GM12891 (cell line): ENCODE results near the gene IL11.

Experiments
- PAX5 ChIP-seq: IDR thresholded peaks from 2 replicates; pipeline ENCODE4 v1.6.1; 2011; ENCODE audit warnings: low read length, moderate library complexity, mild to moderate bottlenecking; ENCODE audit not compliant: insufficient read depth, severe bottlenecking
- POLR2A ChIP-seq: IDR thresholded peaks from 2 replicates; pipeline ENCODE4 v1.6.1; 2011; ENCODE audit warnings: low read depth, low read length, control low read depth
- POLR2AphosphoS5 ChIP-seq: IDR thresholded peaks from 2 replicates; pipeline ENCODE4 v1.6.1; 2011; ENCODE audit warnings: low read depth, low read length, control low read depth
- POU2F2 ChIP-seq: IDR thresholded peaks from 2 replicates; pipeline ENCODE4 v1.6.1; 2011; ENCODE audit warnings: low read depth, mild to moderate bottlenecking, control low read depth, low read length, moderate library complexity
- SPI1 ChIP-seq: IDR thresholded peaks from 2 replicates; pipeline ENCODE4 v1.6.1; 2011; ENCODE audit warnings: low read depth, low read length, control low read depth
- TAF1 ChIP-seq: IDR thresholded peaks from 2 replicates; pipeline ENCODE4 v1.6.1; 2011; ENCODE audit warnings: low read depth, low read length, control low read depth

GRCh38 chr19:55314396-55314795 is 55.9 kb downstream of the IL11 start:
- TF ChIP-seq POLR2A = no peak
- no peak for TF ChIP-seq SPI1
- no peak for TF ChIP-seq PAX5
- TF ChIP-seq POLR2AphosphoS5 = no peak
- TF ChIP-seq TAF1 = no peak
- TF ChIP-seq POU2F2 = no peak
